ENCODE data around the gene ING3. TPM values are rescaled to one million over a fixed set of nuclear protein-coding genes. Genes with fewer than 3 reads are reported as not detected.

Gene ING3
- total and polyA plus RNA-seq, 9 of the 15 experiments (the other 6 are each of a cell fraction or from before 2014, with no cell fraction given) = 22.8 to 233 (median 50.4) TPM

GRCh38 chr7:120995654-120996053, 45.1 kb downstream of the ING3 start (continued):
- TF ChIP-seq ZBTB5 (IDR thresholded peaks at IDR 0.05) (peak; percentile 47; the same call in 1 of the 2 replicates), LARP7 (IDR thresholded peaks at IDR 0.05) (peak; percentile 92), SMARCB1 (IDR thresholded peaks at IDR 0.05; ENCODE audit: insufficient read length, low read depth) (no peak), ZNF318 (IDR thresholded peaks at IDR 0.05; ENCODE audit: borderline replicate concordance in 1 of 2, low read depth in 1 of 2) (no peak), HDGF (IDR thresholded peaks at IDR 0.05) (peak; percentile 93), ZBTB9 (CRISPR knock-in tag; IDR thresholded peaks at IDR 0.05) (no peak), TRIM24 (IDR thresholded peaks at IDR 0.05) (peak in 1 of 2 experiments; percentile 12; a peak in 2 of 4 replicates), MTA1 (IDR thresholded peaks at IDR 0.05; ENCODE audit: borderline replicate concordance) (peak; percentile 78), HDAC1 (IDR thresholded peaks at IDR 0.05) (peak; percentile 16 to 63; a peak in 2 of 4 replicates), ZNF436 (CRISPR knock-in tag; IDR thresholded peaks at IDR 0.05) (no peak), POLR2B (IDR thresholded peaks at IDR 0.05; ENCODE audit: low read depth, partially characterized antibody) (no peak), BCOR (IDR thresholded peaks at IDR 0.05) (peak; percentile 53; the same call in 1 of the 2 replicates), ZNF134 (CRISPR knock-in tag; conservative IDR thresholded peaks at IDR 0.05) (no peak), ZNF589 (CRISPR knock-in tag; IDR thresholded peaks at IDR 0.05; ENCODE audit: low read depth) (0 out of 2 replicates have a peak, but pooled peaks have one; percentile 43), ZNF23 (CRISPR knock-in tag; IDR thresholded peaks at IDR 0.05) (no peak), MLLT1 (IDR thresholded peaks at IDR 0.05) (peak; percentile 91 to 94), ETS2 (tag; IDR thresholded peaks at IDR 0.05; ENCODE audit: borderline replicate concordance, poor library complexity, severe bottlenecking) (no peak)
